HepG2 (cell line): ENCODE data around the gene DQX1. TPM values are rescaled to one million over a fixed set of nuclear protein-coding genes. Genes with fewer than 3 reads are reported as not detected.

Experiments
- ARNTL ChIP-seq: sonication (generic); formaldehyde crosslinking; IDR thresholded peaks from 2 replicates; pipeline ENCODE4 v1.4.0; 2020; ENCODE audit warnings: mild to moderate bottlenecking, missing genetic modification reagents
- ASH2L ChIP-seq: fragments of 300-600, 200-600 bp; sonication (generic); IDR thresholded peaks from 2 replicates; pipeline ENCODE4 v1.7.0; 2017; ENCODE audit warnings: low read depth, mild to moderate bottlenecking, moderate library complexity, mixed read lengths, low read length; ENCODE audit not compliant: insufficient read length
- ATF7-NPFF ChIP-seq: sonication (generic); formaldehyde crosslinking; IDR thresholded peaks from 2 replicates; pipeline ENCODE4 v1.8.1; 2023; ENCODE audit warnings: mild to moderate bottlenecking, low read depth, missing genetic modification reagents, moderate library complexity
- FOXO1 ChIP-seq: sonication (generic); formaldehyde crosslinking; IDR thresholded peaks from 2 replicates; pipeline ENCODE4 v1.4.0; 2020; ENCODE audit warnings: missing genetic modification reagents
- JUNB ChIP-seq: sonication (generic); formaldehyde crosslinking; IDR thresholded peaks from 2 replicates; pipeline ENCODE4 v1.8.0; 2022; ENCODE audit warnings: missing genetic modification reagents, mild to moderate bottlenecking, borderline replicate concordance
- KLF6 ChIP-seq: IDR thresholded peaks from 2 replicates; pipeline ENCODE4 v1.8.0; 2016; ENCODE audit warnings: missing biosample characterization, missing genetic modification reagents
- ZNF569 ChIP-seq: sonication (generic); formaldehyde crosslinking; IDR thresholded peaks from 2 replicates; pipeline ENCODE4 v1.5.0; 2020; ENCODE audit warnings: mild to moderate bottlenecking, missing genetic modification reagents, moderate library complexity, borderline replicate concordance
- ZNF879 ChIP-seq: sonication (generic); formaldehyde crosslinking; IDR thresholded peaks from 2 replicates; pipeline ENCODE4 v1.8.1; 2023; ENCODE audit warnings: missing genetic modification reagents
- polyA plus RNA-seq, 8 experiments: library from polyadenylated mRNA; depleted of rRNA in 3 of 8; stranded (reverse) in 7 of 8; unstranded in 1 of 8; fragments of >200 nt; fragmentation: Illumina TruSeq in 4 of 8; extraction: Trizol in 4 of 8; gene quantifications; 2 replicates each; pipeline versions ENCODE4 v1.2.1 to v1.2.3, GENCODE V29; 2011 to 2016; ENCODE audit warnings: low read depth in 4 of 8, missing spikeins in 1 of 8, mixed read lengths in 1 of 8; ENCODE audit not compliant: insufficient read depth in 1 of 8
- total RNA-seq, 5 experiments: library from RNA; depleted of rRNA; stranded (reverse); fragments of >200 nt; fragmentation: Illumina TruSeq; extraction: Trizol; gene quantifications; 2 replicates each; pipeline ENCODE4 v1.2.3, GENCODE V29; 2016; ENCODE audit warnings: low read depth in 1 of 5
- TF ChIP-seq, protein P1 (sequence below): sonication (generic); formaldehyde crosslinking; IDR thresholded peaks from 2 replicates; pipeline ENCODE4 v1.4.0; 2020; ENCODE audit warnings: mild to moderate bottlenecking, missing genetic modification reagents
- TF ChIP-seq, protein P2 (sequence below): sonication (generic); formaldehyde crosslinking; IDR thresholded peaks from 2 replicates; pipeline ENCODE4 v1.5.1; 2020; ENCODE audit warnings: mild to moderate bottlenecking, moderate library complexity, missing genetic modification reagents
- TF ChIP-seq, protein P3 (sequence below): sonication (generic); formaldehyde crosslinking; IDR thresholded peaks from 2 replicates; pipeline ENCODE4 v1.4.0; 2020; ENCODE audit warnings: missing genetic modification reagents; ENCODE audit errors: not compliant biosample characterization
- TF ChIP-seq, protein P4 (sequence below): sonication (generic); formaldehyde crosslinking; IDR thresholded peaks from one replicate; pipeline ENCODE4 v1.5.1; 2020; ENCODE audit warnings: mild to moderate bottlenecking, missing genetic modification reagents; ENCODE audit errors: not compliant biosample characterization

The DQX1 gene
- total and polyA plus RNA-seq, 2 of the 13 experiments (the other 11 are each of a cell fraction or from before 2014, with no cell fraction given), result 27.6 to 89.8 TPM

DNA sequence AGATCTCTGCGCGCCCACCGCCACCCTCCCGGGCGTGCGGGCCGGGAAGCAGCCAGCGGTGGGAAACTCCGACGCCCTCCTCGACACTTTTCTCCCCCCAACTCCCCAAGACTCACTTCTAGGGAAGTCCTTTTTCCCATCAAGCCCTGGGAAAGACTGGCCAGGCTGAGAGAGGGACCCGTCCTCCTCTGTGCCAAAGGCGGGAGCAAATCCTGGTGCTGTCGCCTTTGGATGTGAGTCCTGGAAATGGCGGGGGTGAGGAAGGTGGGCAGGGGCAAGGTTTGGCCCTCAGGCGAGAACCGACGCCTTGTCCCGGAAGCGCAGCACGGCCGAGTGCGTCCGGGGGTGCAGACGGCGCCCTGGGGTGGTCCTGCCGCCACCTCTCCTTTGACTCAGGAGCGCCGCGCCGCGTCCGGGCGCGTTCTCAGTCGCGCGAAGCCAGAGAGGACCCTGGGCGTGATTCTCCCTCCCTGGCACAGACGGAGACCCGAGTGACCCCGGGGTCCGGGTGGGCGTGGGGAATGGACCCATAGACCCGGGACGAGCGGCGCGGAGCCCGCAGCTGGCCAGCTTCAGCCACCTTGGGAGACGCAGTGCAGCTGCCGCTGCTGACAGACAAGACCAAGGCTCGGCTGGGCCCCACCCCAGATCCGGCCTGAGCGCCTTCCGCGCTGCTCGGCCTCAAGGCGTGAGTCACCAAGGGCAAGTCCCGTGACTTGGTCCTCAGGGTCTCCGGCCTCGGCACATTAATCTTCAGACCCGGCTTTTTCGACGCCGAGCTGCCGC is 23.1 kb downstream of the DQX1 start (continued):
- TF ChIP-seq ARNTL (CRISPR knock-in tag) (peak; percentile 52; the same call in 1 of the 2 replicates), FOXO1 (CRISPR knock-in tag) (peak; percentile 41; the same call in 1 of the 2 replicates), ATF7-NPFF (no peak), ASH2L (peak; percentile 49), ZNF569 (CRISPR knock-in tag) (no peak), KLF6 (CRISPR knock-in tag) (no peak), JUNB (no peak), ZNF879 (CRISPR knock-in tag) (no peak)
- TF ChIP-seq, protein P1, sequence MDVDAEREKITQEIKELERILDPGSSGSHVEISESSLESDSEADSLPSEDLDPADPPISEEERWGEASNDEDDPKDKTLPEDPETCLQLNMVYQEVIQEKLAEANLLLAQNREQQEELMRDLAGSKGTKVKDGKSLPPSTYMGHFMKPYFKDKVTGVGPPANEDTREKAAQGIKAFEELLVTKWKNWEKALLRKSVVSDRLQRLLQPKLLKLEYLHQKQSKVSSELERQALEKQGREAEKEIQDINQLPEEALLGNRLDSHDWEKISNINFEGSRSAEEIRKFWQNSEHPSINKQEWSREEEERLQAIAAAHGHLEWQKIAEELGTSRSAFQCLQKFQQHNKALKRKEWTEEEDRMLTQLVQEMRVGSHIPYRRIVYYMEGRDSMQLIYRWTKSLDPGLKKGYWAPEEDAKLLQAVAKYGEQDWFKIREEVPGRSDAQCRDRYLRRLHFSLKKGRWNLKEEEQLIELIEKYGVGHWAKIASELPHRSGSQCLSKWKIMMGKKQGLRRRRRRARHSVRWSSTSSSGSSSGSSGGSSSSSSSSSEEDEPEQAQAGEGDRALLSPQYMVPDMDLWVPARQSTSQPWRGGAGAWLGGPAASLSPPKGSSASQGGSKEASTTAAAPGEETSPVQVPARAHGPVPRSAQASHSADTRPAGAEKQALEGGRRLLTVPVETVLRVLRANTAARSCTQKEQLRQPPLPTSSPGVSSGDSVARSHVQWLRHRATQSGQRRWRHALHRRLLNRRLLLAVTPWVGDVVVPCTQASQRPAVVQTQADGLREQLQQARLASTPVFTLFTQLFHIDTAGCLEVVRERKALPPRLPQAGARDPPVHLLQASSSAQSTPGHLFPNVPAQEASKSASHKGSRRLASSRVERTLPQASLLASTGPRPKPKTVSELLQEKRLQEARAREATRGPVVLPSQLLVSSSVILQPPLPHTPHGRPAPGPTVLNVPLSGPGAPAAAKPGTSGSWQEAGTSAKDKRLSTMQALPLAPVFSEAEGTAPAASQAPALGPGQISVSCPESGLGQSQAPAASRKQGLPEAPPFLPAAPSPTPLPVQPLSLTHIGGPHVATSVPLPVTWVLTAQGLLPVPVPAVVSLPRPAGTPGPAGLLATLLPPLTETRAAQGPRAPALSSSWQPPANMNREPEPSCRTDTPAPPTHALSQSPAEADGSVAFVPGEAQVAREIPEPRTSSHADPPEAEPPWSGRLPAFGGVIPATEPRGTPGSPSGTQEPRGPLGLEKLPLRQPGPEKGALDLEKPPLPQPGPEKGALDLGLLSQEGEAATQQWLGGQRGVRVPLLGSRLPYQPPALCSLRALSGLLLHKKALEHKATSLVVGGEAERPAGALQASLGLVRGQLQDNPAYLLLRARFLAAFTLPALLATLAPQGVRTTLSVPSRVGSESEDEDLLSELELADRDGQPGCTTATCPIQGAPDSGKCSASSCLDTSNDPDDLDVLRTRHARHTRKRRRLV (CRISPR knock-in tag), result no peak
- TF ChIP-seq, protein P2, sequence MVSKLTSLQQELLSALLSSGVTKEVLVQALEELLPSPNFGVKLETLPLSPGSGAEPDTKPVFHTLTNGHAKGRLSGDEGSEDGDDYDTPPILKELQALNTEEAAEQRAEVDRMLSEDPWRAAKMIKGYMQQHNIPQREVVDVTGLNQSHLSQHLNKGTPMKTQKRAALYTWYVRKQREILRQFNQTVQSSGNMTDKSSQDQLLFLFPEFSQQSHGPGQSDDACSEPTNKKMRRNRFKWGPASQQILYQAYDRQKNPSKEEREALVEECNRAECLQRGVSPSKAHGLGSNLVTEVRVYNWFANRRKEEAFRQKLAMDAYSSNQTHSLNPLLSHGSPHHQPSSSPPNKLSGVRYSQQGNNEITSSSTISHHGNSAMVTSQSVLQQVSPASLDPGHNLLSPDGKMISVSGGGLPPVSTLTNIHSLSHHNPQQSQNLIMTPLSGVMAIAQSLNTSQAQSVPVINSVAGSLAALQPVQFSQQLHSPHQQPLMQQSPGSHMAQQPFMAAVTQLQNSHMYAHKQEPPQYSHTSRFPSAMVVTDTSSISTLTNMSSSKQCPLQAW (CRISPR knock-in tag), result peak; percentile 88
- TF ChIP-seq, protein P3, sequence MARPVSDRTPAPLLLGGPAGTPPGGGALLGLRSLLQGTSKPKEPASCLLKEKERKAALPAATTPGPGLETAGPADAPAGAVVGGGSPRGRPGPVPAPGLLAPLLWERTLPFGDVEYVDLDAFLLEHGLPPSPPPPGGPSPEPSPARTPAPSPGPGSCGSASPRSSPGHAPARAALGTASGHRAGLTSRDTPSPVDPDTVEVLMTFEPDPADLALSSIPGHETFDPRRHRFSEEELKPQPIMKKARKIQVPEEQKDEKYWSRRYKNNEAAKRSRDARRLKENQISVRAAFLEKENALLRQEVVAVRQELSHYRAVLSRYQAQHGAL (CRISPR knock-in tag), result peak; percentile 25
- TF ChIP-seq, protein P4, sequence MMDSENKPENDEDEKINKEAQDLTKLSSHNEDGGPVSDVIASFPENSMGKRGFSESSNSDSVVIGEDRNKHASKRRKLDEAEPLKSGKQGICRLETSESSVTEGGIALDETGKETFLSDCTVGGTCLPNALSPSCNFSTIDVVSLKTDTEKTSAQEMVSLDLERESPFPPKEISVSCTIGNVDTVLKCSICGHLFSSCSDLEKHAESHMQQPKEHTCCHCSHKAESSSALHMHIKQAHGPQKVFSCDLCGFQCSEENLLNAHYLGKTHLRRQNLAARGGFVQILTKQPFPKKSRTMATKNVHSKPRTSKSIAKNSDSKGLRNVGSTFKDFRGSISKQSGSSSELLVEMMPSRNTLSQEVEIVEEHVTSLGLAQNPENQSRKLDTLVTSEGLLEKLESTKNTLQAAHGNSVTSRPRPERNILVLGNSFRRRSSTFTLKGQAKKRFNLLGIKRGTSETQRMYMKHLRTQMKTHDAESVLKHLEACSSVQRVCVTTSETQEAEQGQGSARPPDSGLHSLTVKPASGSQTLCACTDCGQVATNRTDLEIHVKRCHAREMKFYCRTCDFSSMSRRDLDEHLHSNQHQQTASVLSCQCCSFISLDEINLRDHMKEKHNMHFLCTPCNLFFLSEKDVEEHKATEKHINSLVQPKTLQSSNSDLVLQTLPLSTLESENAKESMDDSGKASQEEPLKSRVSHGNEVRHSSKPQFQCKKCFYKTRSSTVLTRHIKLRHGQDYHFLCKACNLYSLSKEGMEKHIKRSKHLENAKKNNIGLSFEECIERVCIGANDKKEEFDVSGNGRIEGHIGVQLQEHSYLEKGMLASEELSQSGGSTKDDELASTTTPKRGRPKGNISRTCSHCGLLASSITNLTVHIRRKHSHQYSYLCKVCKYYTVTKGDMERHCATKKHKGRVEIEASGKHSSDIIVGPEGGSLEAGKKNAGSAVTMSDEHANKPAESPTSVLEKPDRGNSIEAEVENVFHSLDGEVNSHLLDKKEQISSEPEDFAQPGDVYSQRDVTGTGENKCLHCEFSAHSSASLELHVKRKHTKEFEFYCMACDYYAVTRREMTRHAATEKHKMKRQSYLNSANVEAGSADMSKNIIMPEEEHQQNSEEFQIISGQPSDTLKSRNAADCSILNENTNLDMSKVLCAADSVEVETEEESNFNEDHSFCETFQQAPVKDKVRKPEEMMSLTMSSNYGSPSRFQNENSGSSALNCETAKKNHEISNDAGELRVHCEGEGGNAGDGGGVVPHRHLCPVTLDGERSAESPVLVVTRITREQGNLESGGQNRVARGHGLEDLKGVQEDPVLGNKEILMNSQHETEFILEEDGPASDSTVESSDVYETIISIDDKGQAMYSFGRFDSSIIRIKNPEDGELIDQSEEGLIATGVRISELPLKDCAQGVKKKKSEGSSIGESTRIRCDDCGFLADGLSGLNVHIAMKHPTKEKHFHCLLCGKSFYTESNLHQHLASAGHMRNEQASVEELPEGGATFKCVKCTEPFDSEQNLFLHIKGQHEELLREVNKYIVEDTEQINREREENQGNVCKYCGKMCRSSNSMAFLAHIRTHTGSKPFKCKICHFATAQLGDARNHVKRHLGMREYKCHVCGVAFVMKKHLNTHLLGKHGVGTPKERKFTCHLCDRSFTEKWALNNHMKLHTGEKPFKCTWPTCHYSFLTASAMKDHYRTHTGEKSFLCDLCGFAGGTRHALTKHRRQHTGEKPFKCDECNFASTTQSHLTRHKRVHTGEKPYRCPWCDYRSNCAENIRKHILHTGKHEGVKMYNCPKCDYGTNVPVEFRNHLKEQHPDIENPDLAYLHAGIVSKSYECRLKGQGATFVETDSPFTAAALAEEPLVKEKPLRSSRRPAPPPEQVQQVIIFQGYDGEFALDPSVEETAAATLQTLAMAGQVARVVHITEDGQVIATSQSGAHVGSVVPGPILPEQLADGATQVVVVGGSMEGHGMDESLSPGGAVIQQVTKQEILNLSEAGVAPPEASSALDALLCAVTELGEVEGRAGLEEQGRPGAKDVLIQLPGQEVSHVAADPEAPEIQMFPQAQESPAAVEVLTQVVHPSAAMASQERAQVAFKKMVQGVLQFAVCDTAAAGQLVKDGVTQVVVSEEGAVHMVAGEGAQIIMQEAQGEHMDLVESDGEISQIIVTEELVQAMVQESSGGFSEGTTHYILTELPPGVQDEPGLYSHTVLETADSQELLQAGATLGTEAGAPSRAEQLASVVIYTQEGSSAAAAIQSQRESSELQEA, result peak; percentile 87
